IMR-90 (cell line): Measurements from ENCODE around the gene DAPK3. TPM values are rescaled to one million over a fixed set of nuclear protein-coding genes. Genes with fewer than 3 reads are reported as not detected.
A peak's percentile ranks its signal among the peaks of the same experiment; 100 is the strongest.

Experiments
- ATAC-seq: fragments of 200-7000 bp; cut with Tn5 transposase; 2 replicates; pipeline ENCODE4 v1.9.1; 2020; ENCODE audit warnings: low read depth, mild to moderate bottlenecking, moderate library complexity
- BruUV-seq: library from RNA; stranded (reverse); fragments of 400-500 nt; replicated peaks from 2 replicates; lab custom pipeline; 2021; lab: Mats Ljungman, UMichigan
- CTCF ChIA-PET: fragments of 300-600 bp; formaldehyde crosslinking; extraction: SDS; loops from one replicate; lab custom pipeline; 2021; ENCODE audit warnings: antibody characterized with exemption; lab: Yijun Ruan, JAX
- POLR2A ChIA-PET: fragments of 300-600 bp; sonication (Branson Sonifier 250); formaldehyde crosslinking; loops from one replicate; lab custom pipeline; 2022; ENCODE audit warnings: antibody characterized with exemption; ENCODE audit not compliant: unreplicated experiment; lab: Charles Lee
- DNase-seq: peaks from one replicate; pipeline ENCODE4 v3.0.0; 2013
- H2AFZ ChIP-seq: replicated peaks from 2 replicates; pipeline ENCODE3; 2013; ENCODE audit warnings: low read length, mild to moderate bottlenecking; ENCODE audit not compliant: poor library complexity
- H2AK5ac ChIP-seq: 2 replicates; pipeline ENCODE4 v1.6.1; 2013; ENCODE audit warnings: low read depth, low read length, inconsistent platforms
- H2AK9ac ChIP-seq: replicated peaks from 2 replicates; pipeline ENCODE3; 2013; ENCODE audit warnings: mild to moderate bottlenecking, low read depth, low read length, moderate library complexity; ENCODE audit not compliant: poor library complexity
- H2BK120ac ChIP-seq: 2 replicates; pipeline ENCODE4 v1.6.1; 2013; ENCODE audit warnings: low read depth, low read length, inconsistent platforms
- H2BK15ac ChIP-seq: 3 replicates; pipeline ENCODE4 v1.6.1; 2013; ENCODE audit warnings: low read depth, low read length, inconsistent platforms
- H2BK20ac ChIP-seq: 2 replicates; pipeline ENCODE4 v1.6.1; 2013; ENCODE audit warnings: low read depth, mild to moderate bottlenecking, inconsistent platforms, low read length, moderate library complexity
- H2BK5ac ChIP-seq: 2 replicates; pipeline ENCODE4 v1.6.1; 2013; ENCODE audit warnings: mild to moderate bottlenecking, low read depth, low read length, inconsistent platforms; ENCODE audit not compliant: poor library complexity, severe bottlenecking
- H3K14ac ChIP-seq: replicated peaks from 2 replicates; pipeline ENCODE4 v1.6.1; 2013; ENCODE audit warnings: low read depth, low read length, inconsistent platforms
- H3K18ac ChIP-seq: 2 replicates; pipeline ENCODE4 v1.6.1; 2013; ENCODE audit warnings: low read depth, low read length, control low read depth
- H3K23ac ChIP-seq: 2 replicates; pipeline ENCODE4 v1.6.1; 2013; ENCODE audit warnings: low read depth, low read length, inconsistent platforms
- H3K27ac ChIP-seq: 2 replicates; pipeline ENCODE4 v1.5.1; 2013; ENCODE audit warnings: mild to moderate bottlenecking, control low read depth, low read length; ENCODE audit not compliant: insufficient read depth
- H3K27me3 ChIP-seq: 2 replicates; pipeline ENCODE4 v1.6.1; 2013; ENCODE audit warnings: low read length; ENCODE audit not compliant: control insufficient read depth, insufficient read depth
- H3K36me3 ChIP-seq: 2 replicates; pipeline ENCODE4 v1.6.1; 2013; ENCODE audit warnings: low read length, mixed read lengths; ENCODE audit not compliant: control insufficient read depth, insufficient read depth
- H3K4ac ChIP-seq: 2 replicates; pipeline ENCODE4 v1.6.1; 2013; ENCODE audit warnings: low read depth, low read length, inconsistent platforms
- H3K4me1 ChIP-seq: 2 replicates; pipeline ENCODE4 v1.6.1; 2013; ENCODE audit warnings: low read length, mixed read lengths; ENCODE audit not compliant: control insufficient read depth, insufficient read depth
- H3K4me2 ChIP-seq: 2 replicates; pipeline ENCODE4 v1.6.1; 2013; ENCODE audit warnings: low read depth, mild to moderate bottlenecking, control low read depth, low read length, moderate library complexity
- H3K4me3 ChIP-seq: 2 replicates; pipeline ENCODE4 v1.5.1; 2013; ENCODE audit warnings: low read depth, mild to moderate bottlenecking, control low read depth, low read length, moderate library complexity; ENCODE audit not compliant: insufficient read depth
- H3K56ac ChIP-seq: 2 replicates; pipeline ENCODE4 v1.6.1; 2013; ENCODE audit warnings: low read length, inconsistent platforms; ENCODE audit not compliant: insufficient read depth; ENCODE audit errors: extremely low read depth
- H3K79me1 ChIP-seq, 2 experiments: 2 replicates each; pipeline ENCODE4 v1.6.1; 2013; ENCODE audit warnings: low read length in 2 of 2, inconsistent platforms in 1 of 2, low read depth in 1 of 2
- H3K9ac ChIP-seq: 2 replicates; pipeline ENCODE4 v1.6.1; 2013; ENCODE audit warnings: low read depth, low read length, control low read depth
- H3K9me1 ChIP-seq: 2 replicates; pipeline ENCODE4 v1.6.1; 2013; ENCODE audit warnings: low read length, inconsistent platforms; ENCODE audit not compliant: insufficient read depth
- H3K9me3 ChIP-seq: 2 replicates; pipeline ENCODE4 v1.6.1; 2013; ENCODE audit warnings: low read length; ENCODE audit not compliant: control insufficient read depth, insufficient read depth
- H4K20me1 ChIP-seq: 2 replicates; pipeline ENCODE4 v1.6.1; 2013; ENCODE audit warnings: low read length, inconsistent platforms; ENCODE audit not compliant: insufficient read depth
- H4K5ac ChIP-seq: 2 replicates; pipeline ENCODE4 v1.6.1; 2013; ENCODE audit warnings: mild to moderate bottlenecking, low read depth, low read length, control low read depth
- H4K8ac ChIP-seq, 2 experiments: 2 replicates each; pipeline ENCODE4 v1.6.1; 2013; ENCODE audit warnings: low read depth in 2 of 2, low read length in 2 of 2, control low read depth in 1 of 2, inconsistent platforms in 1 of 2
- H4K91ac ChIP-seq: 2 replicates; pipeline ENCODE4 v1.6.1; 2013; ENCODE audit warnings: low read depth, low read length, inconsistent platforms; ENCODE audit not compliant: insufficient read depth
- BHLHE40 ChIP-seq: fragments of 150-350 bp; IDR thresholded peaks from 2 replicates; pipeline ENCODE4 v1.6.1; 2016; ENCODE audit warnings: mild to moderate bottlenecking, low read depth, low read length
- CEBPB ChIP-seq: IDR thresholded peaks from 2 replicates; pipeline ENCODE4 v1.6.1; 2012; ENCODE audit warnings: low read depth, low read length, improper control_type of control experiment
- CHD1 ChIP-seq: IDR thresholded peaks from 2 replicates; pipeline ENCODE4 v1.6.1; 2012; ENCODE audit warnings: low read depth, low read length, improper control_type of control experiment
- CTCF ChIP-seq: conservative IDR thresholded peaks from 2 replicates; pipeline ENCODE4 v1.5.1; 2012; ENCODE audit warnings: mild to moderate bottlenecking, low read depth, low read length, improper control_type of control experiment
- ELK1 ChIP-seq: fragments of 150-350 bp; IDR thresholded peaks from 2 replicates; pipeline ENCODE4 v1.6.1; 2016; ENCODE audit warnings: low read depth, mild to moderate bottlenecking, low read length, moderate library complexity, borderline replicate concordance
- FOS ChIP-seq: fragments of 150-350 bp; IDR thresholded peaks from 2 replicates; pipeline ENCODE4 v1.6.1; 2016; ENCODE audit warnings: low read depth, low read length
- MAFK ChIP-seq: IDR thresholded peaks from 2 replicates; pipeline ENCODE4 v1.6.1; 2012; ENCODE audit warnings: low read depth, low read length, improper control_type of control experiment
- MAZ ChIP-seq: IDR thresholded peaks from 2 replicates; pipeline ENCODE4 v1.6.1; 2012; ENCODE audit warnings: low read depth, mild to moderate bottlenecking, low read length, improper control_type of control experiment, moderate library complexity, borderline replicate concordance
- MXI1 ChIP-seq: IDR thresholded peaks from 2 replicates; pipeline ENCODE4 v1.6.1; 2012; ENCODE audit warnings: low read depth, mild to moderate bottlenecking, low read length, moderate library complexity, borderline replicate concordance
- NFE2L2 ChIP-seq: fragments of 150-350 bp; IDR thresholded peaks from 2 replicates; pipeline ENCODE4 v1.6.1; 2016; ENCODE audit warnings: low read depth, mild to moderate bottlenecking, low read length
- POLR2A ChIP-seq: IDR thresholded peaks from 2 replicates; pipeline ENCODE4 v1.6.1; 2012; ENCODE audit warnings: mild to moderate bottlenecking, low read depth, low read length
- RAD21 ChIP-seq: IDR thresholded peaks from 2 replicates; pipeline ENCODE4 v1.6.1; 2012; ENCODE audit warnings: low read length, improper control_type of control experiment
- RCOR1 ChIP-seq: IDR thresholded peaks from 2 replicates; pipeline ENCODE4 v1.6.1; 2012; ENCODE audit warnings: mild to moderate bottlenecking, low read length, improper control_type of control experiment; ENCODE audit not compliant: insufficient replicate concordance
- RFX5 ChIP-seq: IDR thresholded peaks from 2 replicates; pipeline ENCODE4 v1.8.0; 2012; ENCODE audit warnings: low read depth, mild to moderate bottlenecking, low read length, moderate library complexity
- SMC3 ChIP-seq: fragments of 150-350 bp; IDR thresholded peaks from 2 replicates; pipeline ENCODE4 v1.6.1; 2016; ENCODE audit warnings: low read depth, mild to moderate bottlenecking, antibody characterized with exemption, low read length, moderate library complexity
- USF2 ChIP-seq: fragments of 150-350 bp; IDR thresholded peaks from 2 replicates; pipeline ENCODE4 v1.6.1; 2017; ENCODE audit warnings: mild to moderate bottlenecking, antibody characterized with exemption, low read length, low read depth
- WGBS, 2 experiments: methylation state at CpG; one replicate each; pipeline versions ENCODE4 v1.1.5 to v1.1.7; 2013; ENCODE audit warnings: missing lambda C conversion rate in 2 of 2; ENCODE audit not compliant: insufficient read length in 1 of 2; ENCODE audit errors: extremely low coverage in 2 of 2; 5-methylcytosine and 5-hydroxymethylcytosine counted together
- dilution Hi-C: fragments of 300-500 bp; cut with HindIII; formaldehyde crosslinking; loops from one replicate; pipeline ENCODE4 v1.14.3; 2018; ENCODE audit warnings: low sequenced_read_pairs; ENCODE audit not compliant: unreplicated experiment
- in situ Hi-C: fragments of 300-500 bp; cut with MboI; formaldehyde crosslinking; loops from 3 replicates; pipeline ENCODE4 v1.14.3; 2019; ENCODE audit warnings: low sequenced_read_pairs, inconsistent platforms, mixed read lengths
- intact Hi-C: fragments of 100-400 bp; cut with micrococcal nuclease; formaldehyde crosslinking; loops from 2 replicates; pipeline ENCODE4 v1.10.0; 2022
- polyA plus RNA-seq, 3 experiments: library from polyadenylated mRNA; depleted of rRNA; stranded (reverse); fragments of >200 nt; gene quantifications; 2 replicates each; pipeline ENCODE4 v1.2.3, GENCODE V29; 2012; ENCODE audit warnings: low replicate concordance in 1 of 3
- total RNA-seq: library from RNA; depleted of rRNA; stranded (reverse); fragments of >200 nt; gene quantifications from 2 replicates; pipeline ENCODE4 v1.2.3, GENCODE V29; 2012

DAPK3 gene
- total and polyA plus RNA-seq, 2 of the 4 experiments (the other 2 are of a cell fraction), result 145 to 188 TPM

- no TSS peak for BruUV-seq
- Histone ChIP-seq H4K8ac (no peak overlapping the region), H3K27ac (no peak overlapping the region), H2AK9ac (no peak overlapping the region), H2BK15ac (no peak overlapping the region), H2BK120ac (no peak overlapping the region), H4K91ac (no peak overlapping the region), H3K4me3 (no peak overlapping the region), H4K20me1 (0 out of 2 replicates have a peak, but pooled peaks cover under 1% of the 10 kb centered on the region), H3K4me1 (no peaks in the 10 kb centered on the region), H3K4me2 (no peak overlapping the region), H4K5ac (no peak overlapping the region), H3K27me3 (no peaks in the 10 kb centered on the region), H3K79me1 (0 out of 4 replicates have a peak, but pooled peaks cover 0 to under 1% of the 10 kb centered on the region in 2 experiments), H3K36me3 (no peaks in the 10 kb centered on the region), H3K23ac (no peak overlapping the region), H2BK5ac (no peak overlapping the region), H3K9me3 (no peaks in the 10 kb centered on the region), H2BK20ac (no peak overlapping the region), H3K56ac (no peak overlapping the region), H3K9me1 (no peaks in the 10 kb centered on the region), H2AFZ (no peak overlapping the region), H3K9ac (no peak overlapping the region), H3K18ac (no peak overlapping the region), H3K14ac (no peak overlapping the region), H2AK5ac (no peak overlapping the region), H3K4ac (no peak overlapping the region)
- in situ Hi-C loops (no loop called here), dilution Hi-C loops (no loop called here), intact Hi-C loops (no loop called here)
- POLR2A ChIA-PET, result no interaction called here
- TF ChIP-seq NFE2L2, result no peak
- no peak for TF ChIP-seq CHD1
- TF ChIP-seq CTCF, result no peak
- no peak for TF ChIP-seq MAZ
- TF ChIP-seq CEBPB, result no peak
- no peak for TF ChIP-seq MAFK
- TF ChIP-seq POLR2A, result no peak
- TF ChIP-seq MXI1, result no peak
- TF ChIP-seq BHLHE40, result no peak
- no peak for TF ChIP-seq RAD21
- no peak for TF ChIP-seq RCOR1
- TF ChIP-seq ELK1, result no peak
- TF ChIP-seq FOS, result no peak; the same call in 1 of the 2 replicates
- TF ChIP-seq SMC3, result no peak
- no peak for TF ChIP-seq RFX5
- TF ChIP-seq USF2, result no peak
- CTCF ChIA-PET, result no interaction called here
- ATAC-seq (0 out of 2 replicates have a peak, but pooled peaks have one; percentile 18), DNase-seq (peak; percentile 29)
- WGBS, 2 experiments, result no CpG with 5 or more reads among the region's 2 CpGs
These were observed 25.1 kb downstream of the DAPK3 start for GRCh38 chr19:3945838-3946237.
